Astrocyte (in vitro differentiated cells and primary cell): ENCODE results near the gene LMTK3. TPM values are rescaled to one million over a fixed set of nuclear protein-coding genes. Genes with fewer than 3 reads are reported as not detected.

Source experiments
- DNase-seq: peaks from one replicate; pipeline ENCODE4 v3.0.0-alpha.2; 2010; ENCODE audit warnings: low read depth
- FAIRE-seq: peaks from 2 replicates; lab custom pipeline; 2011; peaks lifted over from hg19 to GRCh38; lab: Jason Lieb, UNC
- H2AFZ ChIP-seq: 2 replicates; pipeline ENCODE4 v1.6.0; 2012; ENCODE audit warnings: low read depth, low read length, inconsistent platforms
- H3K27ac ChIP-seq: 2 replicates; pipeline ENCODE4 v1.5.1; 2011; ENCODE audit warnings: low read depth, low read length, inconsistent platforms
- H3K27me3 ChIP-seq: 2 replicates; pipeline ENCODE4 v1.6.0; 2011; ENCODE audit warnings: low read length, inconsistent platforms; ENCODE audit not compliant: insufficient read depth
- H3K36me3 ChIP-seq: 2 replicates; pipeline ENCODE4 v1.5.1; 2011; ENCODE audit warnings: low read length, inconsistent platforms; ENCODE audit not compliant: insufficient read depth
- H3K4me1 ChIP-seq: 2 replicates; pipeline ENCODE4 v1.5.1; 2011; ENCODE audit warnings: low read length, inconsistent platforms; ENCODE audit not compliant: insufficient read depth
- H3K4me2 ChIP-seq: 2 replicates; pipeline ENCODE4 v1.6.0; 2012; ENCODE audit warnings: low read length, inconsistent platforms
- H3K4me3 ChIP-seq: 2 replicates; pipeline ENCODE4 v1.5.1; 2011; ENCODE audit warnings: low read depth, mild to moderate bottlenecking, low read length, inconsistent platforms; ENCODE audit not compliant: insufficient read depth
- H3K79me2 ChIP-seq: 2 replicates; pipeline ENCODE4 v1.6.0; 2012; ENCODE audit warnings: mild to moderate bottlenecking, low read length, inconsistent platforms; ENCODE audit not compliant: insufficient read depth
- H3K9ac ChIP-seq: 2 replicates; pipeline ENCODE4 v1.6.0; 2012; ENCODE audit warnings: mild to moderate bottlenecking, low read length, inconsistent platforms
- H3K9me3 ChIP-seq: 2 replicates; pipeline ENCODE4 v1.5.1; 2012; ENCODE audit warnings: low read depth, mild to moderate bottlenecking, low read length, inconsistent platforms; ENCODE audit not compliant: insufficient read depth
- H4K20me1 ChIP-seq: 2 replicates; pipeline ENCODE4 v1.6.0; 2012; ENCODE audit warnings: low read length, inconsistent platforms; ENCODE audit not compliant: insufficient read depth
- H3K27ac Mint-ChIP-seq: one replicate; pipeline ENCODE4 v1.8.0; 2021; ENCODE audit warnings: mild to moderate bottlenecking, mixed read lengths; ENCODE audit not compliant: unreplicated experiment
- H3K27me3 Mint-ChIP-seq: one replicate; pipeline ENCODE4 v1.8.0; 2021; ENCODE audit warnings: low read depth, mixed read lengths; ENCODE audit not compliant: unreplicated experiment
- H3K36me3 Mint-ChIP-seq: one replicate; pipeline ENCODE4 v1.8.0; 2021; ENCODE audit warnings: low read depth, mixed read lengths; ENCODE audit not compliant: unreplicated experiment
- H3K4me1 Mint-ChIP-seq: one replicate; pipeline ENCODE4 v1.8.0; 2021; ENCODE audit warnings: low read depth, mixed read lengths; ENCODE audit not compliant: unreplicated experiment
- H3K4me3 Mint-ChIP-seq: one replicate; pipeline ENCODE4 v1.8.0; 2021; ENCODE audit warnings: mild to moderate bottlenecking, moderate library complexity, mixed read lengths; ENCODE audit not compliant: unreplicated experiment
- H3K9me3 Mint-ChIP-seq: one replicate; pipeline ENCODE4 v1.8.0; 2021; ENCODE audit warnings: mild to moderate bottlenecking, mixed read lengths; ENCODE audit not compliant: unreplicated experiment
- EZH2 ChIP-seq: IDR thresholded peaks from 2 replicates; pipeline ENCODE4 v1.6.1; 2012; ENCODE audit warnings: mild to moderate bottlenecking, low read length, inconsistent platforms; ENCODE audit not compliant: insufficient read depth
- total RNA-seq: library from RNA; stranded (reverse); gene quantifications from 2 replicates; pipeline ENCODE4 v1.2.1, GENCODE V29; 2021
- TF ChIP-seq, protein P1 (sequence below): IDR thresholded peaks from 2 replicates; pipeline ENCODE4 v1.5.1; 2011; ENCODE audit warnings: low read depth, mild to moderate bottlenecking, inconsistent platforms, low read length, moderate library complexity; ENCODE audit not compliant: insufficient read depth

The LMTK3 gene
- total RNA-seq, 1 donor from 2014 or later, result 6.2 TPM

DNA sequence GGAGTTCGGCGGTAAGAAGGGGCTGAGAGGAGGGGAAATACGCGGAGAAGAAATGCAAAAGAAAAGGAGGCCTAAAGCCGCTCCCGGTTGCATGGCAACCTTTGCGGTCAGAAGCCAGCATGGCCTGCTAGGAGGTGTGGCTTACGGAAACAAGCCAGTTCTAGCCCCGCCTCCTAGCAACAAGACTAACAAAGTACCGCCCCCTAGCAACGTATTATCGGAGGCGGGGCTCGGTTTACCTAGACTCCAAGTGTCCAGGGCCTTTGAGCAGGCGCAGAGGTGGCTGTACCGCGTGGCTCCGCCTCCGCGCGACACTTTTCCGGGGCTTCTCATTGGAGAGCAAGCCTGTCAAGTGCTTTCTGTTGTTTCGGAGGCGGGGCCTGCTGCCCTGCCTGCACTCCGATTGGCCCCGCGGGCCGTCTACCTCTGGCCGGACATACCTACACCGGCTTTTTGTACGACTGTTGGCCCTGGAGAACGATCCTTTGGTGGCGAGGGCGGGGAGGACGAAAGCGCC, 42.8 kb downstream of the LMTK3 start:
- Histone ChIP-seq H3K79me2 (peaks cover 40% of the 10 kb centered on the region), H3K9me3 (no peaks in the 10 kb centered on the region), H3K4me2 (peak overlapping the region; percentile 98), H4K20me1 (peaks cover 41% of the 10 kb centered on the region), H3K4me1 (peaks cover 24% of the 10 kb centered on the region), H2AFZ (peak overlapping the region; percentile 48), H3K36me3 (peaks cover 27% of the 10 kb centered on the region), H3K27ac (peak overlapping the region; percentile 95), H3K4me3 (peak overlapping the region; percentile 82), H3K9ac (peak overlapping the region; percentile 98), H3K27me3 (no peaks in the 10 kb centered on the region)
- Mint-ChIP-seq H3K4me3 (peak overlapping the region; percentile 92), H3K36me3 (peaks cover 29% of the 10 kb centered on the region), H3K9me3 (peaks cover 4% of the 10 kb centered on the region), H3K4me1 (peaks cover 16% of the 10 kb centered on the region), H3K27me3 (no peaks in the 10 kb centered on the region), H3K27ac (peak overlapping the region; percentile 95)
- peak; percentile 95 for FAIRE-seq
- DNase-seq, result peak; percentile 99
- TF ChIP-seq, protein P1, sequence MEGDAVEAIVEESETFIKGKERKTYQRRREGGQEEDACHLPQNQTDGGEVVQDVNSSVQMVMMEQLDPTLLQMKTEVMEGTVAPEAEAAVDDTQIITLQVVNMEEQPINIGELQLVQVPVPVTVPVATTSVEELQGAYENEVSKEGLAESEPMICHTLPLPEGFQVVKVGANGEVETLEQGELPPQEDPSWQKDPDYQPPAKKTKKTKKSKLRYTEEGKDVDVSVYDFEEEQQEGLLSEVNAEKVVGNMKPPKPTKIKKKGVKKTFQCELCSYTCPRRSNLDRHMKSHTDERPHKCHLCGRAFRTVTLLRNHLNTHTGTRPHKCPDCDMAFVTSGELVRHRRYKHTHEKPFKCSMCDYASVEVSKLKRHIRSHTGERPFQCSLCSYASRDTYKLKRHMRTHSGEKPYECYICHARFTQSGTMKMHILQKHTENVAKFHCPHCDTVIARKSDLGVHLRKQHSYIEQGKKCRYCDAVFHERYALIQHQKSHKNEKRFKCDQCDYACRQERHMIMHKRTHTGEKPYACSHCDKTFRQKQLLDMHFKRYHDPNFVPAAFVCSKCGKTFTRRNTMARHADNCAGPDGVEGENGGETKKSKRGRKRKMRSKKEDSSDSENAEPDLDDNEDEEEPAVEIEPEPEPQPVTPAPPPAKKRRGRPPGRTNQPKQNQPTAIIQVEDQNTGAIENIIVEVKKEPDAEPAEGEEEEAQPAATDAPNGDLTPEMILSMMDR, result no peak
- TF ChIP-seq EZH2, result no peak

DNA sequence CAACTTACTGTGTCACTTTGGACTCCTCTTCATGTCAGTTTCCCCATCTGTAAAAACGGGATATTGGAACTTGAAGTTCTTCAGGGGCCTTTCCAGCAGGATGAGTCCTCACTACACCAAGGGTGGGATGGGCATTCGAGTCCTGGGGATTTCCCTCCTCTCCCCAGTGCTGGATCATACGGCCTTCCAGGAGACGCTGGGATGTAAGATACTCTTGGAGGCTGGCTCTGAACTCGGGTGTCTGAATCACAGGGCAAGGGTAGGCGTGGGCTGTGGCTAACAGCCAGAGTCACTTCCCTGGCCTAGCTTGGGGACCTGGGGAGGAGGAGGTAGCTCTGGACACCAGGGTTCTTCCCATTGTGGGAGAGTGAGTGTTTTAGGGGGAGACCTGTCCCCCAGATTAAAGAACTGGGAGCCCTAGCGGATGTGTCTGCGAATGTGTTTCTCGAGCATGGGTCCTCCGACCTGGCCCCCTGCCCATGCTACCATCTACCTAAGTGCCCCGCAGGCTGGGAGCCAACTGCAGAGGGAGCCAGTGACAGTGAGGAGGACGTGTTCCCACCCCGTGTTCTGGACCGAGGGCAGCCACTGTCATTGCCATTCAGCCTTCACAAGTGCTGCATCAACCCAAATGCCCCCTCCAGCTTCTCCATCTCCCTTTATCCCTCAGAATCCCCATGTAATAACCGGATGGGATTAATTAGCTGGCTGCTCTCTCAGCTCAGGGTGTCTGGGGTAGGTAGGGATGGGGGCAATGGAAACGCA, 44.9 kb downstream of the LMTK3 start:
- FAIRE-seq (peak; percentile 17), DNase-seq (peak; percentile 66)
- H3K27ac Mint-ChIP-seq, result no peak overlapping the region

More for the DNA sequence above, 44.9 kb downstream of the LMTK3 start:
- Histone ChIP-seq H3K79me2 (peaks cover 21% of the 10 kb centered on the region), H3K4me2 (peak overlapping the region; percentile 31), H2AFZ (no peak overlapping the region), H3K36me3 (peaks cover 13% of the 10 kb centered on the region), H3K4me1 (peaks cover 24% of the 10 kb centered on the region), H3K4me3 (no peak overlapping the region), H3K27ac (no peak overlapping the region), H4K20me1 (peaks cover 21% of the 10 kb centered on the region), H3K27me3 (no peaks in the 10 kb centered on the region), H3K9me3 (no peaks in the 10 kb centered on the region), H3K9ac (no peak overlapping the region)
- H3K9me3 Mint-ChIP-seq, result peaks cover 5% of the 10 kb centered on the region
- H3K36me3 Mint-ChIP-seq, result peaks cover 20% of the 10 kb centered on the region
- no peak overlapping the region for H3K4me3 Mint-ChIP-seq
- peaks cover 13% of the 10 kb centered on the region for H3K4me1 Mint-ChIP-seq
- TF ChIP-seq, protein P1, result no peak
- TF ChIP-seq EZH2, result no peak
- H3K27me3 Mint-ChIP-seq, result no peaks in the 10 kb centered on the region
